OCI-LY3 (cell line): ENCODE data around the gene ZNF468.

Source experiments
- H2AFZ ChIP-seq: fragments of 200-600, 300-600 bp; shearing (Covaris generic); 2 replicates; pipeline ENCODE4 v1.6.0; 2014; ENCODE audit warnings: antibody characterized with exemption, low read depth, low read length
- H3K27ac ChIP-seq: fragments of 200-600, 300-600 bp; sonication (generic); 2 replicates; pipeline ENCODE4 v1.5.1; 2014; ENCODE audit warnings: mild to moderate bottlenecking, low read length, moderate library complexity, mixed read lengths
- H3K27me3 ChIP-seq: fragments of 200-600, 300-600 bp; sonication (generic); 2 replicates; pipeline ENCODE4 v1.6.1; 2014; ENCODE audit warnings: low read depth, low read length, mixed read lengths
- H3K36me3 ChIP-seq: fragments of 200-600, 300-600 bp; sonication (generic); replicated peaks from 2 replicates; pipeline ENCODE3; 2014; ENCODE audit warnings: low read depth, low read length, mixed read lengths
- H3K4me1 ChIP-seq: fragments of 300-600, 200-600 bp; sonication (generic); 2 replicates; pipeline ENCODE4 v1.6.1; 2014; ENCODE audit warnings: low read length, mixed read lengths
- H3K4me2 ChIP-seq: fragments of 200-600, 300-600 bp; sonication (generic); 2 replicates; pipeline ENCODE4 v1.6.1; 2014; ENCODE audit warnings: low read length, mixed read lengths
- H3K4me3 ChIP-seq: fragments of 300-600, 200-600 bp; sonication (generic); 2 replicates; pipeline ENCODE4 v1.5.1; 2014; ENCODE audit warnings: antibody characterized with exemption, mild to moderate bottlenecking, low read length, moderate library complexity
- H3K79me2 ChIP-seq: fragments of 300-600, 200-600 bp; shearing (Covaris generic); 2 replicates; pipeline ENCODE4 v1.6.1; 2014; ENCODE audit warnings: mild to moderate bottlenecking, low read length, mixed read lengths
- H3K9ac ChIP-seq: fragments of 300-600, 200-600 bp; shearing (Covaris generic); 2 replicates; pipeline ENCODE4 v1.6.0; 2014; ENCODE audit warnings: mild to moderate bottlenecking, low read length, moderate library complexity
- H3K9me3 ChIP-seq: fragments of 200-600, 300-600 bp; shearing (Covaris generic); 2 replicates; pipeline ENCODE4 v1.6.1; 2014; ENCODE audit warnings: low read length, mixed read lengths; ENCODE audit not compliant: insufficient read depth
- H4K20me1 ChIP-seq: fragments of 200-600, 300-600 bp; sonication (generic); 2 replicates; pipeline ENCODE4 v1.6.1; 2016; ENCODE audit warnings: low read length, mixed read lengths; ENCODE audit not compliant: insufficient read depth
- CTCF ChIP-seq: fragments of 200-600, 300-600 bp; sonication (generic); IDR thresholded peaks from 2 replicates; pipeline ENCODE4 v1.5.1; 2014; ENCODE audit warnings: antibody characterized with exemption, low read length, low read depth
- EZH2phosphoT487 ChIP-seq: fragments of 200-600 bp; shearing (Covaris generic); IDR thresholded peaks from 2 replicates; pipeline ENCODE4 v1.6.1; 2018; ENCODE audit warnings: antibody characterized with exemption, mixed run types, low read depth

Gene ZNF468

DNA sequence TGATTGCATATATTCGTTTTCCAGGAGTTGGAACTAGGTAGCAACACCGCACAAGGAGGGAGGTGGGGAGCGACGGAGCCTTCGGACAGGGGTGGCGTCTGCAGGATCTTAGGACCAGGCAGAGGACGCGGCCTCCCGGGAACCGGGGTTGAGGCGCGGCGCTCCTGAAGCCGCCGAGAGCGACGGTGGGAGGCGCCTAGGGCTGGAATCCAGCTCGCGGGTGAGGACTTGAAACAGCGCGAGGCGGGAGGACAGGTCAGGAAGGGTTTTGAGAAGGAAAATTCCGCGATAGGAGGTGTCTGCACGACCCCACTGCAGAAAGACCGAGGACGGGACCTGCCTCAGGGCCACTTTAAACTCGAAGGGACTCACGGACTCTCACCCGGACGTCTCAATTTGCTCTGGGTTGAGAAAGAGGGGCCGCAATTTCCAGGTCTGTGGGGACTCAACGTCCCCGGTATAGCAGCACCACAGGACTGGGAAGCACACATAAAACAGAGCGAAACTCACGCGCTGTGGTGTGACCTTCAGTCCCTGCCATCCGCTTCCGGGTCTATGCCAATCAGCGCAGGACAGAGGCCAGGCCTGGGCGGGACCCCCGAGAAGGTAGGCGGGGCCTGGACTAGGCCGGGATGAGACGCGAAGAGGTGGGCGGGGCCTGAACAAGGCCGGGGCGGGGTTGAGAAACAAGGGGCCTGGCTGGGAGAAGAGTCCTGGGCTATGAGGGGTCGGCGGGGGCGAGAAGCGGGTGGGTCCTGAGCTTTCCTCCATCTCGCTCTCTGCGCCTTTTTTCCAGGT is 39.9 kb upstream of the ZNF468 start, which contains the start of gene ZNF320:
ZNF320 (minus strand) TSS at position 498 of the 798 bp plus-strand sequence. CDS start 7,380 bp downstream, outside the sequence.
- Histone ChIP-seq H3K4me1 (peaks cover 52% of the 10 kb centered on the region), H3K36me3 (peaks cover 26% of the 10 kb centered on the region), H3K4me2 (peak within 1 kb of the TSS; percentile 100), H3K27ac (peak within 1 kb of the TSS; percentile 95), H3K27me3 (no peaks in the 10 kb centered on the region), H4K20me1 (peaks cover 18% of the 10 kb centered on the region), H3K4me3 (peak within 1 kb of the TSS; percentile 92), H3K79me2 (peaks cover 84% of the 10 kb centered on the region), H3K9ac (peak within 1 kb of the TSS; percentile 96), H3K9me3 (no peaks in the 10 kb centered on the region), H2AFZ (0 out of 2 replicates have a peak within 1 kb of the TSS, but pooled peaks have one; percentile 10)
- TF ChIP-seq CTCF (no peak), EZH2phosphoT487 (no peak)

DNA sequence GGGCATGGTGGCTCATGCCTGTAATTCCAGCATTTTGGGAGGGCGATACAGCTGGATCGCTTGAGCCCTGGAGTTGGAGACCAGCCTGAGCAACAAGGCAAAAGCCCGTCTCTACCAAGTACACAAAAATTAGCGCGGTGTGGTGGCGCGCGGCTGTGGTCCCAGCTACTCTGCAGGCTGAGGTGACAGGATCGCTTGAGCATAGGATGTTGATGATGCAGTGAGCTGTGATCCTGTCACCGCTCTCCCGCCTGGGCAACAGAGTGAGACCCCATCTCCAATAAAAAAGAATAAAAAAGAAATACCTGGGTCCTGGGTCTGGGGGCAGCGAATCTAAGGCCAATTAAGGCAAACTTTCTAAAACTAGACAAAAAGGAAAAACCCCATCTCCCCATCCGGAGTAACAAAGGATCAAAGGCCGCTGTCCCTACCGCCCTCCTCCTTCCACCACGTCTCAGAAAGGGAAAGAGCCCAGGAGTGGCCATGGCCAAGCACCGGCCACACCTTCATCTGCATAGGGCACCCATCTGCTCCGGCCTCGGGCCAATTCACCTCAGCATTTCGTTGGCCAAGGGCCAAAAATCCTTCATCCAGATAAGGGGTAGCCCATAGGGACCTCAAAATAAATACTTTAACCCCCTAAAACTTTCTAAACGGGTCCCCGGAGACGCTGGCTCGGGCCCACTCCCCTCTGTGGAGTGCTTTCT is 39.2 kb upstream of the ZNF468 start:
- Histone ChIP-seq H3K4me1 (peaks cover 44% of the 10 kb centered on the region), H3K79me2 (peaks cover 86% of the 10 kb centered on the region), H3K27me3 (no peaks in the 10 kb centered on the region), H3K36me3 (peaks cover 30% of the 10 kb centered on the region), H3K4me2 (peak overlapping the region; percentile 63), H3K9ac (peak overlapping the region; percentile 96), H3K4me3 (peak overlapping the region; percentile 92), H3K9me3 (no peaks in the 10 kb centered on the region), H4K20me1 (peaks cover 25% of the 10 kb centered on the region), H3K27ac (peak overlapping the region; percentile 95), H2AFZ (no peak overlapping the region)
- TF ChIP-seq CTCF: no peak
- TF ChIP-seq EZH2phosphoT487: no peak

DNA sequence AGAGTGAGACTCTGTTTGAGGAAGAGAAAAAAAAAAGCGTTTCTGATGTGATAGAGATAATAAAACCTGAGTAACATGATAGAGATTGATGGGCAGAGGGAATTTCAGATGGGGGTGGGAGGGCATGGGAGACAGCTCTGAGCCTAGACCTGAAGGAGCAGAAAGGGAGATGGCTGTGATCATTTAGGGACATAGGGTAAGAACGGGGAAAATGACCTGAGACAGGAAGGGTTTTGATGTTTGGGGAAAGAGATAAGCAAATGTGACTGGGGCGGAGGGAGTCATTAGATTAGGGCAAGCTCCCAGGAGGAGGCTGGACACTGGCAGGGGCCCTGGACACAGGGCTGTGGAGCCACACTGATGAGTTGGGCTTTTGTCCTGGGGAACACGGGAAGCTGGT is 33.9 kb upstream of the ZNF468 start:
- Histone ChIP-seq H3K4me3 (no peak overlapping the region), H3K27me3 (no peaks in the 10 kb centered on the region), H3K9ac (no peak overlapping the region), H3K4me2 (no peak overlapping the region), H3K9me3 (0 out of 2 replicates have a peak, but pooled peaks cover 3% of the 10 kb centered on the region), H2AFZ (no peak overlapping the region), H4K20me1 (peaks cover 30% of the 10 kb centered on the region), H3K36me3 (peaks cover 64% of the 10 kb centered on the region), H3K27ac (no peak overlapping the region), H3K79me2 (peaks cover 60% of the 10 kb centered on the region), H3K4me1 (peaks cover 5% of the 10 kb centered on the region; the same call in 1 of the 2 replicates)
- no peak for TF ChIP-seq CTCF
- no peak for TF ChIP-seq EZH2phosphoT487

GRCh38 chr19:52889931-52890330 is 32.5 kb upstream of the ZNF468 start:
- H3K4me3 ChIP-seq: no peak overlapping the region
- 0 out of 2 replicates have a peak, but pooled peaks cover 5% of the 10 kb centered on the region for H3K9me3 ChIP-seq
- no peak overlapping the region for H3K4me2 ChIP-seq
- peaks cover 68% of the 10 kb centered on the region for H3K36me3 ChIP-seq
- peaks cover 51% of the 10 kb centered on the region for H3K79me2 ChIP-seq
- H2AFZ ChIP-seq: no peak overlapping the region
- H3K27me3 ChIP-seq: no peaks in the 10 kb centered on the region
- no peak for TF ChIP-seq EZH2phosphoT487
- TF ChIP-seq CTCF: no peak
- no peak overlapping the region for H3K27ac ChIP-seq
- no peaks in the 10 kb centered on the region for H3K4me1 ChIP-seq
- H3K9ac ChIP-seq: no peak overlapping the region
- peaks cover 30% of the 10 kb centered on the region for H4K20me1 ChIP-seq
